ENCODE data around the gene DLG2.

DLG2 gene

DNA sequence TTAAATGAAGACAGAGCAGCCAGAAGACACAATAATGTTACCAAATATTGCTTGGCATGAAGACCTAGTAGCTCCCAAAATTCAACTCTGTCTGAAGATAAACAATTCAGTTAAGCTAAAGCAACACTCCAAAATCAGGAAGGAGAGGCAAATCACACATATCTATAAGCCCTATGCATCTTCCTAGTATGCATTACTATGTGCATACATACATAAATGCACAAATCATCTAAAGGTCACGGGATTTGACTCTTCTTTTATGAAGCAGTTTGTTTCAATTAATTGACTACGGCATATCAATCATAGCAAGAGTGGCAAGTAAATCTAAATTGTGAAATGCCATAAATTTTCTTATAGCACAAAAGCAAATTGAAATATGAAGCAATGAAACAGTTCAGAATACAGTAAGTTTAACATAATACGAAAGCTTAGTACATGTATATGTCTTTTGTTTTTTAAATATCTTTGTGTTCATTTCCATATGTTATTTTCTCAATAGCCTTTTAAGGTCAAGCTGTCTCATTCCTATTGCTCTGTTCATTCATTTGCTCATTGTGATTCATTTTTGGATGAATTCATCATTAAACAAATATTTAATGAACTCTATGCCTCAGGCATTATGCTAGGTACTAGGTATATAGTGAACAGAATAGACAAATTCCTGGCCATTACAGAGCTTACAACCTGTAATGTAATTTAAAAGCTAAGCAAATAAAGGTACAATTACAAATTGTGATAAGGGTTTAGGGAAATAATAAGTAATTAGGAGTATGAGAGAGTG lies 540.5 kb downstream of the DLG2 start:
- Histone ChIP-seq H3K27ac (ENCODE audit: insufficient read depth in 1 of 2, low read depth in 1 of 2, low read length in 2 of 2, poor library complexity in 1 of 2, severe bottlenecking in 2 of 2) (no peak overlapping the region), H3K4me3 (ENCODE audit: control insufficient read depth in 1 of 7, extremely low read depth in 1 of 7, insufficient read depth in 4 of 7, low read depth in 2 of 7, low read length in 6 of 7) (no peak overlapping the region), H3K36me3 (ENCODE audit: control insufficient read depth in 4 of 4, insufficient read depth in 4 of 4, low read length in 3 of 4) (no peaks in the 10 kb centered on the region), H3K27me3 (replicated peaks in 2 of 5; ENCODE audit: control insufficient read depth in 4 of 5, insufficient read depth in 5 of 5, low read length in 4 of 5) (no peaks in the 10 kb centered on the region), H3K4me1 (ENCODE audit: control extremely low read depth in 1 of 4, control insufficient read depth in 4 of 4, insufficient read depth in 4 of 4, low read length in 3 of 4) (no peaks in the 10 kb centered on the region), H3K9me3 (ENCODE audit: control extremely low read depth in 1 of 5, control insufficient read depth in 4 of 5, insufficient read depth in 2 of 5, low read depth in 1 of 5, low read length in 4 of 5) (peaks cover 0 to 6% (median 0%) of the 10 kb centered on the region in 5 experiments)
- CTCF ChIA-PET: no interaction called here
- DNase-seq: no peak
- POLR2A ChIA-PET: no interaction called here
- no CpG with 5 or more reads among the region's 3 CpGs for WGBS (ENCODE audit: insufficient coverage)

- DNase-seq: no peak
- Histone ChIP-seq H3K9me3 (ENCODE audit: control extremely low read depth in 1 of 5, control insufficient read depth in 4 of 5, insufficient read depth in 2 of 5, low read depth in 1 of 5, low read length in 4 of 5) (no peaks in the 10 kb centered on the region), H3K36me3 (ENCODE audit: control insufficient read depth in 4 of 4, insufficient read depth in 4 of 4, low read length in 3 of 4) (no peaks in the 10 kb centered on the region), H3K27ac (ENCODE audit: insufficient read depth in 1 of 2, low read depth in 1 of 2, low read length in 2 of 2, poor library complexity in 1 of 2, severe bottlenecking in 2 of 2) (no peak overlapping the region), H3K27me3 (replicated peaks in 2 of 5; ENCODE audit: control insufficient read depth in 4 of 5, insufficient read depth in 5 of 5, low read length in 4 of 5) (no peaks in the 10 kb centered on the region), H3K4me1 (ENCODE audit: control extremely low read depth in 1 of 4, control insufficient read depth in 4 of 4, insufficient read depth in 4 of 4, low read length in 3 of 4) (no peaks in the 10 kb centered on the region), H3K4me3 (ENCODE audit: control insufficient read depth in 1 of 7, extremely low read depth in 1 of 7, insufficient read depth in 4 of 7, low read depth in 2 of 7, low read length in 6 of 7) (no peak overlapping the region)
- POLR2A ChIA-PET: no interaction called here
- 61% methylated on average over 3 of the region's 3 CpGs for WGBS (ENCODE audit: insufficient coverage)
- CTCF ChIA-PET: no interaction called here
Observed at GRCh38 chr11:85076535-85077330, 550.4 kb downstream of the DLG2 start.

- Histone ChIP-seq H3K36me3 (ENCODE audit: control insufficient read depth in 4 of 4, insufficient read depth in 4 of 4, low read length in 3 of 4) (no peaks in the 10 kb centered on the region), H3K27me3 (replicated peaks in 2 of 5; ENCODE audit: control insufficient read depth in 4 of 5, insufficient read depth in 5 of 5, low read length in 4 of 5) (no peaks in the 10 kb centered on the region), H3K4me1 (ENCODE audit: control extremely low read depth in 1 of 4, control insufficient read depth in 4 of 4, insufficient read depth in 4 of 4, low read length in 3 of 4) (no peaks in the 10 kb centered on the region), H3K27ac (ENCODE audit: insufficient read depth in 1 of 2, low read depth in 1 of 2, low read length in 2 of 2, poor library complexity in 1 of 2, severe bottlenecking in 2 of 2) (no peak overlapping the region), H3K4me3 (ENCODE audit: control insufficient read depth in 1 of 7, extremely low read depth in 1 of 7, insufficient read depth in 4 of 7, low read depth in 2 of 7, low read length in 6 of 7) (no peak overlapping the region), H3K9me3 (ENCODE audit: control extremely low read depth in 1 of 5, control insufficient read depth in 4 of 5, insufficient read depth in 2 of 5, low read depth in 1 of 5, low read length in 4 of 5) (no peaks in the 10 kb centered on the region)
- ChIA-PET CTCF (no interaction called here), POLR2A (no interaction called here)
- WGBS (ENCODE audit: insufficient coverage): no CpG with 5 or more reads among the region's 1 CpG
- no peak for DNase-seq
Observed at GRCh38 chr11:85062659-85063058, 564.5 kb downstream of the DLG2 start.

DNA sequence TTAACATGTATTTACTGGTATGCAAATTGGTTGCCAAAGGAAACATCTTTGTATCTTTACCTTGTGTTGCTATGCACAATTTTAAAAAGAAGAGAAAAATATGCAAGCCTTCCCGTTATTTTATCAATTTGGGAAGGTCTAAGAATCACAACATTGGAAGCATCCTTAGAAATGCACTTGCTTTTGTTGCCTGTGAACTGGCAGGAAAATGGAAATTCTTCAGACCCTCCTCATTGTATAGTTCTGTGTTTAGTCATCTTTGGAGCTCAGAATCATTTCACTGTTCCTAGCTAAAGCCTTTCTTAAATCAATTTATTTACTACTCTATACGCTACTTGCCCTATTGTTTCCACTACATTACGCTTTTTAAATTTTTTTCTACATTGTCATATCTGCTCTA lies 574.5 kb downstream of the DLG2 start:
- POLR2A ChIA-PET: no interaction called here
- Histone ChIP-seq H3K27ac (ENCODE audit: insufficient read depth in 1 of 2, low read depth in 1 of 2, low read length in 2 of 2, poor library complexity in 1 of 2, severe bottlenecking in 2 of 2) (no peak overlapping the region), H3K9me3 (ENCODE audit: control extremely low read depth in 1 of 5, control insufficient read depth in 4 of 5, insufficient read depth in 2 of 5, low read depth in 1 of 5, low read length in 4 of 5) (no peaks in the 10 kb centered on the region), H3K27me3 (replicated peaks in 2 of 5; ENCODE audit: control insufficient read depth in 4 of 5, insufficient read depth in 5 of 5, low read length in 4 of 5) (no peaks in the 10 kb centered on the region), H3K4me3 (ENCODE audit: control insufficient read depth in 1 of 7, extremely low read depth in 1 of 7, insufficient read depth in 4 of 7, low read depth in 2 of 7, low read length in 6 of 7) (no peak overlapping the region), H3K36me3 (ENCODE audit: control insufficient read depth in 4 of 4, insufficient read depth in 4 of 4, low read length in 3 of 4) (no peaks in the 10 kb centered on the region), H3K4me1 (ENCODE audit: control extremely low read depth in 1 of 4, control insufficient read depth in 4 of 4, insufficient read depth in 4 of 4, low read length in 3 of 4) (no peaks in the 10 kb centered on the region)
- no peak for DNase-seq
- CTCF ChIA-PET: no interaction called here
- WGBS (ENCODE audit: insufficient coverage): no CpG with 5 or more reads among the region's 3 CpGs

GRCh38 chr11:85048801-85049200 lies 578.3 kb downstream of the DLG2 start:
- H3K27me3 ChIP-seq (replicated peaks in 2 of 5; ENCODE audit: control insufficient read depth in 4 of 5, insufficient read depth in 5 of 5, low read length in 4 of 5): no peaks in the 10 kb centered on the region
- H3K36me3 ChIP-seq (ENCODE audit: control insufficient read depth in 4 of 4, insufficient read depth in 4 of 4, low read length in 3 of 4): no peaks in the 10 kb centered on the region
- no peak overlapping the region for H3K27ac ChIP-seq (ENCODE audit: insufficient read depth in 1 of 2, low read depth in 1 of 2, low read length in 2 of 2, poor library complexity in 1 of 2, severe bottlenecking in 2 of 2)
- POLR2A ChIA-PET: no interaction called here
- no CpG with 5 or more reads among the region's 3 CpGs for WGBS (ENCODE audit: insufficient coverage)
- CTCF ChIA-PET: no interaction called here
- no peaks in the 10 kb centered on the region for H3K4me1 ChIP-seq (ENCODE audit: control extremely low read depth in 1 of 4, control insufficient read depth in 4 of 4, insufficient read depth in 4 of 4, low read length in 3 of 4)
- no peak overlapping the region for H3K4me3 ChIP-seq (ENCODE audit: control insufficient read depth in 1 of 7, extremely low read depth in 1 of 7, insufficient read depth in 4 of 7, low read depth in 2 of 7, low read length in 6 of 7)
- H3K9me3 ChIP-seq (ENCODE audit: control extremely low read depth in 1 of 5, control insufficient read depth in 4 of 5, insufficient read depth in 2 of 5, low read depth in 1 of 5, low read length in 4 of 5): no peaks in the 10 kb centered on the region
- DNase-seq: no peak

- Histone ChIP-seq H3K4me1 (ENCODE audit: control extremely low read depth in 1 of 4, control insufficient read depth in 4 of 4, insufficient read depth in 4 of 4, low read length in 3 of 4) (no peaks in the 10 kb centered on the region), H3K4me3 (ENCODE audit: control insufficient read depth in 1 of 7, extremely low read depth in 1 of 7, insufficient read depth in 4 of 7, low read depth in 2 of 7, low read length in 6 of 7) (no peak overlapping the region), H3K27ac (ENCODE audit: insufficient read depth in 1 of 2, low read depth in 1 of 2, low read length in 2 of 2, poor library complexity in 1 of 2, severe bottlenecking in 2 of 2) (no peak overlapping the region), H3K36me3 (ENCODE audit: control insufficient read depth in 4 of 4, insufficient read depth in 4 of 4, low read length in 3 of 4) (no peaks in the 10 kb centered on the region), H3K9me3 (ENCODE audit: control extremely low read depth in 1 of 5, control insufficient read depth in 4 of 5, insufficient read depth in 2 of 5, low read depth in 1 of 5, low read length in 4 of 5) (no peaks in the 10 kb centered on the region), H3K27me3 (replicated peaks in 2 of 5; ENCODE audit: control insufficient read depth in 4 of 5, insufficient read depth in 5 of 5, low read length in 4 of 5) (no peaks in the 10 kb centered on the region)
- CTCF ChIA-PET: no interaction called here
- WGBS (ENCODE audit: insufficient coverage): no CpG with 5 or more reads among the region's 3 CpGs
- DNase-seq: no peak
- POLR2A ChIA-PET: no interaction called here
Observed at GRCh38 chr11:85045716-85046115, 581.4 kb downstream of the DLG2 start.

DNA sequence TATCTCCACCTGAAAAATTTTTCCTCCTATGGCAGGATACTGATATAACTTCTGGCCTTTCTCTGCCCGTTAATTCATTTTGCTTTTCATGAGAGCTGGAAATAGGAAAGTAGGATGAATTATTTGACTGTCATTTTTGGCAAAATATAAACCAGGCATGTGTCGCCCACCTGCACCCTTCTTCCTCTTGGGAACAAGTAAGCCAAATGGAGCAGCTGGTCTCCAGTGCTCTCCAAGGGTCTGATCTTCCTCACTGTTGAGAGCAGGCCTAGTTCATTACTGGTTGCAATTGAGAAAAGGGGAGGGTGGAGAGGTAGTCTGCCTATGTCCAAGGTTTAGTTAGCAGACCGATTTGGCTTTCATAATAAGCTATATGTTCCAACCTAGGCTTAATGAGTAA lies 582.2 kb downstream of the DLG2 start:
- CTCF ChIA-PET: no interaction called here
- Histone ChIP-seq H3K4me1 (ENCODE audit: control extremely low read depth in 1 of 4, control insufficient read depth in 4 of 4, insufficient read depth in 4 of 4, low read length in 3 of 4) (no peaks in the 10 kb centered on the region), H3K27me3 (replicated peaks in 2 of 5; ENCODE audit: control insufficient read depth in 4 of 5, insufficient read depth in 5 of 5, low read length in 4 of 5) (no peaks in the 10 kb centered on the region), H3K27ac (ENCODE audit: insufficient read depth in 1 of 2, low read depth in 1 of 2, low read length in 2 of 2, poor library complexity in 1 of 2, severe bottlenecking in 2 of 2) (no peak overlapping the region), H3K4me3 (ENCODE audit: control insufficient read depth in 1 of 7, extremely low read depth in 1 of 7, insufficient read depth in 4 of 7, low read depth in 2 of 7, low read length in 6 of 7) (no peak overlapping the region), H3K36me3 (ENCODE audit: control insufficient read depth in 4 of 4, insufficient read depth in 4 of 4, low read length in 3 of 4) (no peaks in the 10 kb centered on the region), H3K9me3 (ENCODE audit: control extremely low read depth in 1 of 5, control insufficient read depth in 4 of 5, insufficient read depth in 2 of 5, low read depth in 1 of 5, low read length in 4 of 5) (no peaks in the 10 kb centered on the region)
- POLR2A ChIA-PET: no interaction called here
- DNase-seq: no peak
- WGBS (ENCODE audit: insufficient coverage): 100% methylated on average over 2 of the region's 3 CpGs

Data from common myeloid progenitor, CD34-positive (primary cell).